ENCODE results near the gene ARHGDIB.

Gene ARHGDIB

GRCh38 chr12:14963520-14963919 lies 2.1 kb upstream of the ARHGDIB start:
- TF ChIP-seq CTCF (conservative IDR thresholded peaks at IDR 0.05; ENCODE audit: low read depth, low read length): no peak
- no peak overlapping the region for H3K4me3 ChIP-seq (ENCODE audit: low read depth, low read length)
- no peak for DNase-seq (ENCODE audit: low read depth)

GRCh38 chr12:14962797-14963196 lies 1.4 kb upstream of the ARHGDIB start:
- no peak overlapping the region for H3K4me3 ChIP-seq (ENCODE audit: low read depth, low read length)
- DNase-seq (ENCODE audit: low read depth): no peak
- no peak for TF ChIP-seq CTCF (conservative IDR thresholded peaks at IDR 0.05; ENCODE audit: low read depth, low read length)

- no peak overlapping the region for H3K4me3 ChIP-seq (ENCODE audit: low read depth, low read length)
- no peak for TF ChIP-seq CTCF (conservative IDR thresholded peaks at IDR 0.05; ENCODE audit: low read depth, low read length)
- no peak for DNase-seq (ENCODE audit: low read depth)
Observed at GRCh38 chr12:14962153-14962539, 745 bp upstream of the ARHGDIB start.

- no peak for TF ChIP-seq CTCF (conservative IDR thresholded peaks at IDR 0.05; ENCODE audit: low read depth, low read length)
- peak; percentile 48 for DNase-seq (ENCODE audit: low read depth)
- H3K4me3 ChIP-seq (ENCODE audit: low read depth, low read length): peak overlapping the region; percentile 59
Observed at GRCh38 chr12:14960548-14961465, 594 bp downstream of the ARHGDIB start.

- no peak for DNase-seq (ENCODE audit: low read depth)
- no peak overlapping the region for H3K4me3 ChIP-seq (ENCODE audit: low read depth, low read length)
- TF ChIP-seq CTCF (conservative IDR thresholded peaks at IDR 0.05; ENCODE audit: low read depth, low read length): no peak
Observed at GRCh38 chr12:14959916-14960496, 1.4 kb downstream of the ARHGDIB start.

GRCh38 chr12:14959463-14959862 lies 1.9 kb downstream of the ARHGDIB start:
- no peak for TF ChIP-seq CTCF (conservative IDR thresholded peaks at IDR 0.05; ENCODE audit: low read depth, low read length)
- H3K4me3 ChIP-seq (ENCODE audit: low read depth, low read length): no peak overlapping the region
- no peak for DNase-seq (ENCODE audit: low read depth)

- TF ChIP-seq CTCF (conservative IDR thresholded peaks at IDR 0.05; ENCODE audit: low read depth, low read length): no peak
- H3K4me3 ChIP-seq (ENCODE audit: low read depth, low read length): no peak overlapping the region
- no peak for DNase-seq (ENCODE audit: low read depth)
Observed at GRCh38 chr12:14959126-14959440, 2.3 kb downstream of the ARHGDIB start.

All from choroid plexus epithelial cell (primary cell).